B cell (primary cell): ENCODE results near the gene CADM1. TPM values are rescaled to one million over a fixed set of nuclear protein-coding genes. Genes with fewer than 3 reads are reported as not detected.

ENCODE experiments used
- ATAC-seq: fragments of 200-7000 bp; cut with Tn5 transposase; one replicate; pipeline ENCODE4 v1.10.0; 2021; ENCODE audit warnings: low read depth, mild to moderate bottlenecking, moderate number of reproducible peaks, moderate library complexity
- CTCF ChIA-PET: fragments of 350-600 bp; sonication (Branson Sonifier 250); formaldehyde crosslinking; loops from one replicate; lab custom pipeline; 2021; ENCODE audit warnings: antibody characterized with exemption, inconsistent platforms; lab: Charles Lee
- POLR2A ChIA-PET: fragments of 350-600 bp; sonication (Branson Sonifier 250); formaldehyde crosslinking; loops from one replicate; lab custom pipeline; 2021; ENCODE audit warnings: antibody characterized with exemption; lab: Charles Lee
- DNase-seq: peaks from one replicate; pipeline ENCODE4 v3.0.0; 2013
- H2AFZ ChIP-seq: 2 replicates; pipeline ENCODE4 v1.6.1; 2012; ENCODE audit warnings: mild to moderate bottlenecking, low read depth, low read length; ENCODE audit not compliant: insufficient read depth, poor library complexity, severe bottlenecking
- H3K27ac ChIP-seq, 2 donors: 1 replicate in 1 of 2; 2 replicates in 1 of 2; pipeline ENCODE4 v1.5.1; 2012 to 2013; ENCODE audit warnings: low read length in 2 of 2, mild to moderate bottlenecking in 2 of 2, moderate library complexity in 1 of 2
- H3K27me3 ChIP-seq, 4 experiments: fragments of 200-600 bp in 1 of 4; sonication (generic) in 1 of 4; replicated peaks in 1 of 4; 1 replicate in 2 of 4; 2 replicates in 2 of 4; pipeline versions ENCODE4 v1.6.1 to v1.7.0; 2013 to 2016; ENCODE audit warnings: low read length in 3 of 4, mild to moderate bottlenecking in 2 of 4, mixed read lengths in 1 of 4, moderate library complexity in 1 of 4; ENCODE audit not compliant: insufficient read depth in 4 of 4, control insufficient read depth in 3 of 4; ENCODE audit errors: control extremely low read depth in 1 of 4
- H3K36me3 ChIP-seq, 2 experiments: replicated peaks in 1 of 2; 1 replicate in 1 of 2; 2 replicates in 1 of 2; pipeline versions ENCODE4 v1.6.1 to v1.7.1; 2013; ENCODE audit warnings: low read length in 1 of 2; ENCODE audit not compliant: insufficient read depth in 2 of 2, control insufficient read depth in 1 of 2; ENCODE audit errors: control extremely low read depth in 1 of 2, extremely low read depth in 1 of 2
- H3K4me1 ChIP-seq, 2 donors: fragments of 200-600 bp in 1 of 2; sonication (generic) in 1 of 2; 1 replicate in 1 of 2; 2 replicates in 1 of 2; pipeline versions ENCODE4 v1.5.1 to v1.6.1; 2013 to 2017; ENCODE audit warnings: low read length in 2 of 2; ENCODE audit not compliant: control insufficient read depth in 2 of 2, insufficient read depth in 2 of 2
- H3K4me2 ChIP-seq: replicated peaks from 2 replicates; pipeline ENCODE3; 2012; ENCODE audit warnings: mild to moderate bottlenecking, low read depth, low read length; ENCODE audit not compliant: poor library complexity, severe bottlenecking
- H3K4me3 ChIP-seq, 5 experiments: fragments of 200-600 bp in 1 of 5; sonication (generic) in 1 of 5; 1 replicate in 3 of 5; 2 replicates in 2 of 5; pipeline versions ENCODE4 v1.5.1 to v1.7.0; 2011 to 2016; ENCODE audit warnings: low read length in 4 of 5, mild to moderate bottlenecking in 4 of 5, low read depth in 2 of 5, control low read depth in 1 of 5, moderate library complexity in 1 of 5; ENCODE audit not compliant: insufficient read depth in 1 of 5; ENCODE audit errors: control extremely low read depth in 1 of 5, extremely low read depth in 1 of 5
- H3K79me2 ChIP-seq: fragments of 200-600 bp; sonication (generic); one replicate; pipeline ENCODE4 v1.6.0; 2016; ENCODE audit warnings: low read length; ENCODE audit not compliant: control insufficient read depth, insufficient read depth
- H3K9ac ChIP-seq: fragments of 200-600 bp; sonication (generic); 2 replicates; pipeline ENCODE4 v1.6.1; 2017; ENCODE audit warnings: mild to moderate bottlenecking, low read length, moderate library complexity
- H3K9me3 ChIP-seq, 3 donors: one replicate each; pipeline versions ENCODE4 v1.6.1 to v1.7.1; 2013; ENCODE audit warnings: low read length in 2 of 3; ENCODE audit not compliant: control insufficient read depth in 2 of 3, insufficient read depth in 1 of 3; ENCODE audit errors: control extremely low read depth in 1 of 3
- H4K20me1 ChIP-seq: 2 replicates; pipeline ENCODE4 v1.6.0; 2012; ENCODE audit warnings: mild to moderate bottlenecking, low read length; ENCODE audit not compliant: insufficient read depth, control insufficient read depth, poor library complexity, severe bottlenecking
- H3K27ac Mint-ChIP-seq: one replicate; pipeline ENCODE4 v1.8.0; 2021; ENCODE audit warnings: mixed read lengths
- H3K27me3 Mint-ChIP-seq: one replicate; pipeline ENCODE4 v1.8.0; 2021; ENCODE audit warnings: mixed read lengths
- H3K4me1 Mint-ChIP-seq: one replicate; pipeline ENCODE4 v1.8.0; 2021; ENCODE audit warnings: mixed read lengths
- H3K4me3 Mint-ChIP-seq: one replicate; pipeline ENCODE4 v1.8.0; 2021; ENCODE audit warnings: mixed read lengths
- H3K9me3 Mint-ChIP-seq: one replicate; pipeline ENCODE4 v1.8.0; 2022; ENCODE audit warnings: mixed read lengths; ENCODE audit not compliant: insufficient read depth
- CTCF ChIP-seq: fragments of 200-600 bp; IDR thresholded peaks from one replicate; pipeline ENCODE4 v1.8.0; 2022; ENCODE audit warnings: antibody characterized with exemption, mild to moderate bottlenecking
- EZH2 ChIP-seq: IDR thresholded peaks from 2 replicates; pipeline ENCODE4 v1.6.1; 2012; ENCODE audit warnings: borderline replicate concordance, low read depth, mild to moderate bottlenecking, moderate library complexity, low read length; ENCODE audit not compliant: insufficient read depth, poor library complexity, severe bottlenecking
- WGBS: methylation state at CpG from one replicate; pipeline ENCODE4 v1.1.5; 2013; ENCODE audit warnings: missing lambda C conversion rate; ENCODE audit not compliant: insufficient coverage; 5-methylcytosine and 5-hydroxymethylcytosine counted together
- intact Hi-C: fragments of 100-400 bp; cut with micrococcal nuclease; formaldehyde crosslinking; loops from one replicate; pipeline ENCODE4 v1.10.0; 2022
- polyA plus RNA-seq: library from polyadenylated mRNA; depleted of rRNA; stranded (reverse); fragments of >200 nt; gene quantifications from 2 replicates; pipeline ENCODE4 v1.2.3, GENCODE V29; 2012
- total RNA-seq, 2 donors: library from RNA; stranded (reverse); fragments of 120-200 nt in 1 of 2; gene quantifications; 1 replicate in 1 of 2; 2 replicates in 1 of 2; pipeline versions ENCODE4 v1.2.3 to v1.2.4, GENCODE V29; 2013 to 2022

Gene CADM1
- total and polyA plus RNA-seq, 2 donors (not counting 1 experiment from before 2014, with no cell fraction given), result 0.43 to 0.49 TPM

DNA sequence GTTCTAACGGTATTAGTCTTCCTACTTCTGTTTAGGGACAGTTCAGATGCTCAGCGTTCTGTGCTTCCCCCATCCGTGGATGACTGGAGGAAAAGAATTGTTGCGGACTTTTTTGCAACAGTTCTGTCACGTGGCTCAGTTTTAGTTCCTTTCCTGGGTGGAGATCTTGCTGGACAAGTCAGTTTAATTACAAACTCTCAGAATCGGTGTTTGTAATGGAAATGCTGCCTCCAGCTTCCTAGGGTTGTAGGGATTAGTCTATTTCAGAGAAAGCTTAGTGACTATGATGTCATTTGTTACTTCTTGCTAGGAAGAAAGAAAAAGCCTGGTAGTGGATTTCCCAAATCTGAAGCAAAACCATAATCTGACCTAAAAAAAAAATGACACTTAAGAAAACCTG is 320.4 kb downstream of the CADM1 start:
- no peaks in the 10 kb centered on the region for H3K79me2 ChIP-seq
- intact Hi-C loops, result no loop called here
- no peak overlapping the region for H3K9ac ChIP-seq
- no peak overlapping the region for H3K27ac ChIP-seq
- H3K4me3 Mint-ChIP-seq, result no peak overlapping the region
- POLR2A ChIA-PET, result no interaction called here
- H3K4me2 ChIP-seq, result no peak overlapping the region
- TF ChIP-seq EZH2 (no peak), CTCF (no peak)
- no peak overlapping the region for H3K27ac Mint-ChIP-seq
- H2AFZ ChIP-seq, result no peak overlapping the region
- no peak for DNase-seq
- no peak overlapping the region for H3K4me3 ChIP-seq
- no peaks in the 10 kb centered on the region for H3K9me3 ChIP-seq
- H3K4me1 ChIP-seq, result no peaks in the 10 kb centered on the region
- CTCF ChIA-PET, result no interaction called here
- H3K9me3 Mint-ChIP-seq, result no peaks in the 10 kb centered on the region
- H3K4me1 Mint-ChIP-seq, result no peaks in the 10 kb centered on the region
- no peak for ATAC-seq
- no peaks in the 10 kb centered on the region for H3K27me3 ChIP-seq
- H3K27me3 Mint-ChIP-seq, result peaks cover 4% of the 10 kb centered on the region
- no peaks in the 10 kb centered on the region for H3K36me3 ChIP-seq
- no peaks in the 10 kb centered on the region for H4K20me1 ChIP-seq
- 84% methylated on average over 6 of the region's 6 CpGs for WGBS

DNA sequence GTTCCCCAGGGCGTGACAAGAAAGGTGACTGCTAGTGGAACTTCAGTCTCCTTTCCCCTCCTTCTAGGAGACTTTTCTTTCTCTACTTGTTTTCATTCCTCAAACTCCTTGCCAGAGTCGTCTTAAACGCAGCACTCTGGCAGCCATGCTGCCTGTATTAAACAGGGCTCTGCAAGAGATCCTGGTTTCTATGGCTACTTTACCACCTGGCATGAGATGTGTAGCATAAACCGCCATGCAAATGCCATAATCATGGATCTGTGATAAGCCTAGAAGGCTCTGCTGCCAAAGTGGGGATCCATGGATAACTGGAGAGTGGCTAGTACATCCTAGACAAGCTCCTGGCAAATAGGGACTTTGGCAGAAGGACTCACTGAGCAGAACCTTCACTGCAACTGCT is 321.1 kb downstream of the CADM1 start:
- no peak for ATAC-seq
- no peak for TF ChIP-seq CTCF
- no peak for TF ChIP-seq EZH2
- Mint-ChIP-seq H3K4me3 (no peak overlapping the region), H3K27ac (no peak overlapping the region), H3K4me1 (no peaks in the 10 kb centered on the region), H3K27me3 (peaks cover under 1% of the 10 kb centered on the region), H3K9me3 (no peaks in the 10 kb centered on the region)
- WGBS, result 81% methylated on average over 4 of the region's 4 CpGs
- CTCF ChIA-PET, result no interaction called here
- Histone ChIP-seq H3K36me3 (no peaks in the 10 kb centered on the region), H4K20me1 (no peaks in the 10 kb centered on the region), H3K4me2 (no peak overlapping the region), H2AFZ (no peak overlapping the region), H3K79me2 (no peaks in the 10 kb centered on the region), H3K4me3 (no peak overlapping the region), H3K27me3 (no peaks in the 10 kb centered on the region), H3K27ac (no peak overlapping the region), H3K4me1 (no peaks in the 10 kb centered on the region), H3K9me3 (no peaks in the 10 kb centered on the region), H3K9ac (no peak overlapping the region)
- DNase-seq, result no peak
- POLR2A ChIA-PET, result no interaction called here
- intact Hi-C loops, result no loop called here
